Measurements from ENCODE around the gene ARL15. TPM values are rescaled to one million over a fixed set of nuclear protein-coding genes. Genes with fewer than 3 reads are reported as not detected.

The ARL15 gene
- total RNA-seq, 1 experiment from 2014 or later = 13.0 TPM

DNA sequence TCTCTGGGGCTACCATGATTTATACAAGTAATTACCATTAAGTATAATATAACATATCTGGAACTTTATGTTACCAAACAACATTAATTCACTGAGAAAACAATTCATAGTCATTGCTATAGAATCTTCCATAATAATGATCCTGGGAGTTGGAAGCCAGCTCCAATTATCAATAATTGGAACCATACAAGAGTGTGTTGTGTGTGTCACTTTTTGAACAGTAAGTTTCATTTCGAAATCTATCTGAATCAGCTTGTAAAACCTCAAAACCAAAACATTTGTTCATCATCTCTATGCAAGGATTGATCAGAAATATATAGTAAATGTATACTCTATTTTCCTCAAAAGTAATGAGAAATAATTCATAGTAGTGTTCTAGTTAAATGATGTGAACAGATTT is 348.1 kb downstream of the ARL15 start:
- Mint-ChIP-seq H3K4me1 (peaks cover 0 to under 1% of the 10 kb centered on the region in 2 experiments; a peak in 1 of 4 replicates), H3K4me3 (no peak overlapping the region), H3K9me3 (peaks cover under 1% of the 10 kb centered on the region in 2 experiments; a peak in 2 of 5 replicates), H3K36me3 (ENCODE audit: insufficient read depth in 1 of 3, low read depth in 3 of 3) (peaks cover 0 to 9% (median 6%) of the 10 kb centered on the region in 3 experiments; a peak in 3 of 7 replicates), H3K27ac (no peak overlapping the region), H3K27me3 (ENCODE audit: low read depth) (no peaks in the 10 kb centered on the region)
- Histone ChIP-seq H2BK12ac (ENCODE audit: insufficient read length, low read depth, low read length) (no peak overlapping the region), H3K27ac (ENCODE audit: insufficient read length, low read depth, low read length) (no peak overlapping the region), H3K9me3 (ENCODE audit: control insufficient read depth, low read depth, low read length) (no peaks in the 10 kb centered on the region), H2AFZ (ENCODE audit: low read length) (no peak overlapping the region), H3K56ac (ENCODE audit: insufficient read length, low read depth, low read length) (no peak overlapping the region), H2BK5ac (ENCODE audit: insufficient read length, low read length) (no peak overlapping the region), H3K14ac (ENCODE audit: insufficient read depth, low read length) (no peak overlapping the region), H2BK15ac (ENCODE audit: low read depth, low read length) (no peak overlapping the region), H3K23ac (ENCODE audit: insufficient read length, low read depth, low read length) (no peak overlapping the region), H3K4me1 (ENCODE audit: insufficient read depth, low read length) (no peaks in the 10 kb centered on the region), H4K91ac (ENCODE audit: insufficient read length, low read depth, low read length) (no peak overlapping the region), H3K27me3 (ENCODE audit: insufficient read depth, low read length) (no peaks in the 10 kb centered on the region), H4K20me1 (ENCODE audit: control insufficient read depth, insufficient read depth, insufficient read length) (no peaks in the 10 kb centered on the region), H2AK5ac (ENCODE audit: insufficient read length, low read length) (no peak overlapping the region), H3K4ac (ENCODE audit: low read depth, low read length) (no peak overlapping the region), H3T11ph (ENCODE audit: low read length) (no peak overlapping the region), H3K79me2 (ENCODE audit: insufficient read depth, low read length) (no peaks in the 10 kb centered on the region), H2BK120ac (ENCODE audit: low read depth, low read length, poor library complexity, severe bottlenecking) (no peak overlapping the region), H3K18ac (ENCODE audit: insufficient read length, low read depth, low read length) (no peak overlapping the region), H3K23me2 (ENCODE audit: insufficient read length, low read depth, low read length, poor library complexity, severe bottlenecking) (no peaks in the 10 kb centered on the region), H4K8ac (replicated peaks; ENCODE audit: insufficient read length, low read depth, low read length) (no peak overlapping the region), H4K5ac (ENCODE audit: insufficient read length, low read depth, low read length) (no peak overlapping the region), H3K4me2 (ENCODE audit: insufficient read depth, insufficient read length, low read length) (no peak overlapping the region), H3K79me1 (ENCODE audit: insufficient read depth, low read depth, low read length, poor library complexity, severe bottlenecking) (no peaks in the 10 kb centered on the region), H2BK20ac (ENCODE audit: low read depth, low read length, poor library complexity, severe bottlenecking) (no peak overlapping the region), H3K9ac (ENCODE audit: extremely low read depth, insufficient read length, low read length) (no peak overlapping the region)
- DNase-seq = no peak
- WGBS (ENCODE audit: extremely low coverage, insufficient read length, low lambda C conversion rate) = no CpG with 5 or more reads among the region's 1 CpG
- TF ChIP-seq, protein P1, sequence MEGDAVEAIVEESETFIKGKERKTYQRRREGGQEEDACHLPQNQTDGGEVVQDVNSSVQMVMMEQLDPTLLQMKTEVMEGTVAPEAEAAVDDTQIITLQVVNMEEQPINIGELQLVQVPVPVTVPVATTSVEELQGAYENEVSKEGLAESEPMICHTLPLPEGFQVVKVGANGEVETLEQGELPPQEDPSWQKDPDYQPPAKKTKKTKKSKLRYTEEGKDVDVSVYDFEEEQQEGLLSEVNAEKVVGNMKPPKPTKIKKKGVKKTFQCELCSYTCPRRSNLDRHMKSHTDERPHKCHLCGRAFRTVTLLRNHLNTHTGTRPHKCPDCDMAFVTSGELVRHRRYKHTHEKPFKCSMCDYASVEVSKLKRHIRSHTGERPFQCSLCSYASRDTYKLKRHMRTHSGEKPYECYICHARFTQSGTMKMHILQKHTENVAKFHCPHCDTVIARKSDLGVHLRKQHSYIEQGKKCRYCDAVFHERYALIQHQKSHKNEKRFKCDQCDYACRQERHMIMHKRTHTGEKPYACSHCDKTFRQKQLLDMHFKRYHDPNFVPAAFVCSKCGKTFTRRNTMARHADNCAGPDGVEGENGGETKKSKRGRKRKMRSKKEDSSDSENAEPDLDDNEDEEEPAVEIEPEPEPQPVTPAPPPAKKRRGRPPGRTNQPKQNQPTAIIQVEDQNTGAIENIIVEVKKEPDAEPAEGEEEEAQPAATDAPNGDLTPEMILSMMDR (conservative IDR thresholded peaks at IDR 0.05) = no peak
